Liver (tissue), 9 donors: ENCODE measurements around the gene TOX2. TPM values are rescaled to one million over a fixed set of nuclear protein-coding genes. Genes with fewer than 3 reads are reported as not detected.

Experiments
- DNase-seq: peaks from one replicate; pipeline ENCODE4 v3.0.0-alpha.2; 2017; ENCODE audit warnings: low spot score
- H3K27ac ChIP-seq, 2 donors: one replicate each; pipeline ENCODE4 v1.7.0; 2013; ENCODE audit warnings: inconsistent platforms in 2 of 2, low read length in 2 of 2, control low read depth in 1 of 2, low read depth in 1 of 2, mild to moderate bottlenecking in 1 of 2
- H3K27me3 ChIP-seq, 4 donors: one replicate each; pipeline versions ENCODE4 v1.6.1 to v1.7.0; 2013; ENCODE audit warnings: low read length in 3 of 4, inconsistent platforms in 1 of 4, mild to moderate bottlenecking in 1 of 4, moderate library complexity in 1 of 4; ENCODE audit not compliant: control insufficient read depth in 4 of 4, insufficient read depth in 4 of 4
- H3K36me3 ChIP-seq, 4 donors: one replicate each; pipeline versions ENCODE4 v1.6.1 to v1.7.0; 2013; ENCODE audit warnings: low read length in 3 of 4, mild to moderate bottlenecking in 3 of 4, low read depth in 1 of 4, moderate library complexity in 1 of 4; ENCODE audit not compliant: control insufficient read depth in 4 of 4, insufficient read depth in 3 of 4
- H3K4me1 ChIP-seq, 4 donors: one replicate each; pipeline versions ENCODE4 v1.6.1 to v1.7.0; 2013; ENCODE audit warnings: low read length in 3 of 4, mild to moderate bottlenecking in 3 of 4, moderate library complexity in 1 of 4; ENCODE audit not compliant: control insufficient read depth in 4 of 4, insufficient read depth in 4 of 4
- H3K4me3 ChIP-seq, 3 donors: one replicate each; pipeline versions ENCODE4 v1.6.1 to v1.7.0; 2013; ENCODE audit warnings: low read length in 3 of 3, control low read depth in 1 of 3, low read depth in 1 of 3, mild to moderate bottlenecking in 1 of 3
- H3K9ac ChIP-seq, 2 donors: one replicate each; pipeline ENCODE4 v1.7.0; 2013; ENCODE audit warnings: low read length in 2 of 2, mild to moderate bottlenecking in 2 of 2, moderate library complexity in 2 of 2, control low read depth in 1 of 2, low read depth in 1 of 2
- H3K9me3 ChIP-seq, 4 donors: one replicate each; pipeline versions ENCODE4 v1.6.1 to v1.7.0; 2013; ENCODE audit warnings: low read length in 3 of 4; ENCODE audit not compliant: control insufficient read depth in 4 of 4
- ATF3 ChIP-seq: IDR thresholded peaks from 2 replicates; pipeline ENCODE4 v1.6.1; 2016; ENCODE audit warnings: antibody characterized with exemption
- CTCF ChIP-seq: fragments of 150-350 bp; IDR thresholded peaks from 2 replicates; pipeline ENCODE4 v1.5.1; 2017; ENCODE audit warnings: improper control_type of control experiment, low read depth, low read length; ENCODE audit not compliant: missing input control
- EGR1 ChIP-seq, 2 donors: IDR thresholded peaks; 2 replicates each; pipeline ENCODE4 v1.6.1; 2016 to 2018; ENCODE audit warnings: antibody characterized with exemption in 2 of 2, low read depth in 2 of 2
- FOXA1 ChIP-seq: IDR thresholded peaks from 2 replicates; pipeline ENCODE4 v1.6.1; 2016; ENCODE audit warnings: antibody characterized with exemption
- FOXA2 ChIP-seq: IDR thresholded peaks from 2 replicates; pipeline ENCODE4 v1.6.1; 2016; ENCODE audit warnings: antibody characterized with exemption
- GABPA ChIP-seq, 2 donors: IDR thresholded peaks in 1 of 2; conservative IDR thresholded peaks in 1 of 2; 2 replicates each; pipeline ENCODE4 v1.6.1; 2016; ENCODE audit warnings: antibody characterized with exemption in 2 of 2, mild to moderate bottlenecking in 1 of 2, moderate library complexity in 1 of 2
- HNF4A ChIP-seq, 2 donors: conservative IDR thresholded peaks; 2 replicates each; pipeline ENCODE4 v1.6.1; 2016; ENCODE audit warnings: antibody characterized with exemption in 2 of 2, mild to moderate bottlenecking in 2 of 2
- HNF4G ChIP-seq: IDR thresholded peaks from 2 replicates; pipeline ENCODE4 v1.6.1; 2016; ENCODE audit warnings: antibody characterized with exemption
- JUND ChIP-seq, 2 donors: IDR thresholded peaks; 2 replicates each; pipeline ENCODE4 v1.6.1; 2016; ENCODE audit warnings: antibody characterized with exemption in 2 of 2
- MAX ChIP-seq: IDR thresholded peaks from 2 replicates; pipeline ENCODE4 v1.6.1; 2016; ENCODE audit warnings: antibody characterized with exemption
- NR2F2 ChIP-seq: IDR thresholded peaks from 2 replicates; pipeline ENCODE4 v1.6.1; 2016; ENCODE audit warnings: antibody characterized with exemption
- RAD21 ChIP-seq, 2 donors: IDR thresholded peaks; 2 replicates each; pipeline ENCODE4 v1.6.1; 2016; ENCODE audit warnings: antibody characterized with exemption in 2 of 2, mild to moderate bottlenecking in 2 of 2
- REST ChIP-seq: IDR thresholded peaks from 2 replicates; pipeline ENCODE4 v1.6.1; 2016; ENCODE audit warnings: antibody characterized with exemption, mild to moderate bottlenecking
- RXRA ChIP-seq, 2 donors: IDR thresholded peaks; 2 replicates each; pipeline ENCODE4 v1.6.1; 2017 to 2018; ENCODE audit warnings: antibody characterized with exemption in 2 of 2, mild to moderate bottlenecking in 1 of 2
- SP1 ChIP-seq: IDR thresholded peaks from 2 replicates; pipeline ENCODE4 v1.6.1; 2018; ENCODE audit warnings: antibody characterized with exemption, mild to moderate bottlenecking
- TAF1 ChIP-seq: conservative IDR thresholded peaks from 2 replicates; pipeline ENCODE4 v1.6.1; 2016; ENCODE audit warnings: antibody characterized with exemption, mild to moderate bottlenecking
- YY1 ChIP-seq: IDR thresholded peaks from 2 replicates; pipeline ENCODE4 v1.6.1; 2016; ENCODE audit warnings: antibody characterized with exemption, mild to moderate bottlenecking
- ZBTB33 ChIP-seq: IDR thresholded peaks from 2 replicates; pipeline ENCODE4 v1.6.1; 2016; ENCODE audit warnings: antibody characterized with exemption
- WGBS: extraction: QIAGEN DNeasy Blood & Tissue Kit; methylation state at CpG from one replicate; pipeline ENCODE4 v1.1.7; 2013; 5-methylcytosine and 5-hydroxymethylcytosine counted together
- polyA plus RNA-seq, 2 donors: library from polyadenylated mRNA; stranded (reverse) in 1 of 2; unstranded in 1 of 2; fragments of 200-250 nt in 1 of 2; fragments of >200 nt in 1 of 2; fragmentation: Nextera tagmentation in 1 of 2; extraction: Ambion mirVana in 1 of 2; gene quantifications; one replicate each; pipeline versions ENCODE4 v1.2.1 to v1.2.3, GENCODE V29; 2013 to 2015
- total RNA-seq, 2 donors: library from RNA; depleted of rRNA; stranded (reverse); fragments of >200 nt; gene quantifications; one replicate each; pipeline ENCODE4 v1.2.3, GENCODE V29; 2014
- donor health status: healthy.
- donor health status: healthy.
- donor health status: healthy.
- donor health status: healthy.
- donor health status: healthy.

TOX2 gene
- total and polyA plus RNA-seq, 4 donors, result 0.33 to 2.7 (median 1.4) TPM

GRCh38 chr20:43982886-43983285, 68.2 kb downstream of the TOX2 start (continued):
- TF ChIP-seq TAF1 (no peak), YY1 (no peak), SP1 (no peak), NR2F2 (no peak), FOXA1 (no peak), HNF4G (no peak), GABPA (IDR thresholded peaks at IDR 0.05 in 1 of 2, conservative IDR thresholded peaks at IDR 0.05 in 1 of 2) (no peak)

GRCh38 chr20:43983359-43983758, 68.7 kb downstream of the TOX2 start:
- Histone ChIP-seq H3K4me3 (no peak overlapping the region), H3K9ac (no peak overlapping the region), H3K36me3 (no peaks in the 10 kb centered on the region), H3K27me3 (no peaks in the 10 kb centered on the region), H3K4me1 (no peaks in the 10 kb centered on the region), H3K27ac (no peak overlapping the region), H3K9me3 (no peaks in the 10 kb centered on the region)
- peak; percentile 52 for DNase-seq
- TF ChIP-seq GABPA (IDR thresholded peaks at IDR 0.05 in 1 of 2, conservative IDR thresholded peaks at IDR 0.05 in 1 of 2), result no peak
- no peak for TF ChIP-seq ATF3
- TF ChIP-seq MAX, result no peak
- no peak for TF ChIP-seq EGR1 (IDR thresholded peaks at IDR 0.05; ENCODE audit: low read depth in 2 of 2)
- no peak for TF ChIP-seq CTCF
- TF ChIP-seq FOXA1, result no peak
- no peak for TF ChIP-seq RAD21 (IDR thresholded peaks at IDR 0.05)
- no peak for TF ChIP-seq YY1
- TF ChIP-seq SP1, result no peak
- TF ChIP-seq JUND (IDR thresholded peaks at IDR 0.05), result no peak
- no peak for TF ChIP-seq HNF4G
- TF ChIP-seq FOXA2, result no peak
- TF ChIP-seq ZBTB33, result no peak
- TF ChIP-seq TAF1, result no peak
- TF ChIP-seq REST, result no peak
- TF ChIP-seq RXRA (IDR thresholded peaks at IDR 0.05), result no peak
- no peak for TF ChIP-seq HNF4A (conservative IDR thresholded peaks at IDR 0.05)
- no peak for TF ChIP-seq NR2F2
- WGBS, result 94% methylated on average over 5 of the region's 5 CpGs
